Measurements from ENCODE around the gene DNASE1L1. TPM values are rescaled to one million over a fixed set of nuclear protein-coding genes. Genes with fewer than 3 reads are reported as not detected.
A peak's percentile ranks its signal among the peaks of the same experiment; 100 is the strongest.

DNASE1L1 gene
- total and polyA plus RNA-seq, 8 donors = 12.5 to 48.7 (median 17.1) TPM

DNA sequence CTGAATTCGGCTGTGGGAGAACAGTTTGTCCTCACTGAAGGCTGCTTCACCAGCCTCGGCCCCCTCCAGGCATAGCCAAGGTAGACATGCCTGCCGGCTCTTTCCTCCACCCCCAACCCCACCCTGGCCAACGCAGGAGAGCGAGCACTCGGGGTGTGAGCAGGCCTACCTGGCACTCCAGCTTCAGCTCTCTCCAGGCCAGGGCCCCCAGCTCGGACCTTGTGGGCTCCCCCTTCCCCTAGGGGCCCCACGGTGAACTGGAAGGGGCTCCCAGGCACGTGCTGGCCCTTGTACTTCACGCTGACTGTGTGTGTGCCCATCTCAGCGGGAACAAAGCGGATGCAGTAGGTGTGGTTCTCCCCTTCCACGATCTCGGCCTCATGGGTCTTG, 57.0 kb downstream of the DNASE1L1 start:
- H3K4me1 ChIP-seq = peaks cover 0 to 18% (median 5%) of the 10 kb centered on the region in 4 donors
- no peaks in the 10 kb centered on the region for H3K9me3 ChIP-seq
- H3K36me3 ChIP-seq = peaks cover 25 to 90% (median 86%) of the 10 kb centered on the region in 4 donors
- intact Hi-C loops (cut with DNase I; ENCODE audit: low total_unique reads) = no loop called here
- WGBS, 5 donors = 61 to 82% (median 80%) methylated on average over 6 to 14 of the region's 14 CpGs
- H3K4me3 ChIP-seq = no peak overlapping the region
- DNase-seq = no peak
- H3K27ac ChIP-seq = peak overlapping the region in 3 of 5 donors; percentile 1 to 48 (median 34)
- TF ChIP-seq EP300 (IDR thresholded peaks at IDR 0.05) (no peak), POLR2A (IDR thresholded peaks at IDR 0.05) (no peak), POLR2AphosphoS5 (IDR thresholded peaks at IDR 0.05) (no peak)
- TF ChIP-seq, protein P1, sequence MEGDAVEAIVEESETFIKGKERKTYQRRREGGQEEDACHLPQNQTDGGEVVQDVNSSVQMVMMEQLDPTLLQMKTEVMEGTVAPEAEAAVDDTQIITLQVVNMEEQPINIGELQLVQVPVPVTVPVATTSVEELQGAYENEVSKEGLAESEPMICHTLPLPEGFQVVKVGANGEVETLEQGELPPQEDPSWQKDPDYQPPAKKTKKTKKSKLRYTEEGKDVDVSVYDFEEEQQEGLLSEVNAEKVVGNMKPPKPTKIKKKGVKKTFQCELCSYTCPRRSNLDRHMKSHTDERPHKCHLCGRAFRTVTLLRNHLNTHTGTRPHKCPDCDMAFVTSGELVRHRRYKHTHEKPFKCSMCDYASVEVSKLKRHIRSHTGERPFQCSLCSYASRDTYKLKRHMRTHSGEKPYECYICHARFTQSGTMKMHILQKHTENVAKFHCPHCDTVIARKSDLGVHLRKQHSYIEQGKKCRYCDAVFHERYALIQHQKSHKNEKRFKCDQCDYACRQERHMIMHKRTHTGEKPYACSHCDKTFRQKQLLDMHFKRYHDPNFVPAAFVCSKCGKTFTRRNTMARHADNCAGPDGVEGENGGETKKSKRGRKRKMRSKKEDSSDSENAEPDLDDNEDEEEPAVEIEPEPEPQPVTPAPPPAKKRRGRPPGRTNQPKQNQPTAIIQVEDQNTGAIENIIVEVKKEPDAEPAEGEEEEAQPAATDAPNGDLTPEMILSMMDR (IDR thresholded peaks at IDR 0.05) = no peak
- no peaks in the 10 kb centered on the region for H3K27me3 ChIP-seq

Small RNAs within 50 kb of the gene (small RNA-seq; reads per million reads assigned to genes)
- gene MIR6858 = 0 to 0.47 (median 0.22) reads per million in 4 donors
- 0 reads per million in 4 donors for gene SNORA70

Other genes with a start within 250 kb of the DNASE1L1 start
- gene OPN1MW, start 226.7 kb downstream of the DNASE1L1 start, total RNA-seq = not detected
- gene OPN1MW, start 226.7 kb downstream of the DNASE1L1 start, polyA plus RNA-seq = not detected
- not detected for gene OPN1MW2, start 189.5 kb downstream of the DNASE1L1 start, total RNA-seq
- not detected for gene OPN1MW2, start 189.5 kb downstream of the DNASE1L1 start, polyA plus RNA-seq
- gene OPN1MW3, start 151.7 kb downstream of the DNASE1L1 start, total RNA-seq = not detected
- gene OPN1MW3, start 151.7 kb downstream of the DNASE1L1 start, polyA plus RNA-seq = not detected
- not detected for gene TEX28, start 114.1 kb downstream of the DNASE1L1 start, total RNA-seq
- not detected for gene TEX28, start 114.1 kb downstream of the DNASE1L1 start, polyA plus RNA-seq
- not detected for gene TKTL1, start 113.5 kb downstream of the DNASE1L1 start, total RNA-seq
- not detected for gene TKTL1, start 113.5 kb downstream of the DNASE1L1 start, polyA plus RNA-seq
- gene FLNA, start 34.6 kb downstream of the DNASE1L1 start, total RNA-seq = 1,000 to 10,000 TPM in 4 of 5 donors, 100 to 1,000 TPM in 1; 638 to 3,511 (median 2,572) TPM
- gene FLNA, start 34.6 kb downstream of the DNASE1L1 start, polyA plus RNA-seq = 1,000 to 10,000 TPM in 1 of 3 donors, 100 to 1,000 TPM in 1, 10 to 100 TPM in 1; 89.2 to 1,461 (median 171) TPM
- gene EMD, start 30.0 kb downstream of the DNASE1L1 start, total RNA-seq = 100 to 1,000 TPM in 1 of 5 donors, 10 to 100 TPM in 4; 24.2 to 117 (median 38.5) TPM
- gene EMD, start 30.0 kb downstream of the DNASE1L1 start, polyA plus RNA-seq = 100 to 1,000 TPM in 1 of 3 donors, 10 to 100 TPM in 2; 62.9 to 135 (median 97.8) TPM
- gene RPL10, start 10.9 kb downstream of the DNASE1L1 start, total RNA-seq = 1,000 to 10,000 TPM in 4 of 5 donors, 100 to 1,000 TPM in 1; 783 to 3,421 (median 2,020) TPM
- gene RPL10, start 10.9 kb downstream of the DNASE1L1 start, polyA plus RNA-seq = 1,000 to 10,000 TPM; 5,802 to 8,616 (median 6,179) TPM
- gene TAFAZZIN, start 2.3 kb upstream of the DNASE1L1 start, total RNA-seq = 100 to 1,000 TPM in 2 of 5 donors, 10 to 100 TPM in 3; 12.7 to 202 (median 84.6) TPM
- gene TAFAZZIN, start 2.3 kb upstream of the DNASE1L1 start, polyA plus RNA-seq = 10 to 100 TPM; 19.4 to 59.9 (median 21.8) TPM
- gene ATP6AP1, start 19.4 kb upstream of the DNASE1L1 start, total RNA-seq = 10 to 100 TPM; 13.4 to 69.3 (median 26.6) TPM
- 10 to 100 TPM; 16.8 to 49.6 (median 34.9) TPM for gene ATP6AP1, start 19.4 kb upstream of the DNASE1L1 start, polyA plus RNA-seq
- gene GDI1, start 27.9 kb upstream of the DNASE1L1 start, total RNA-seq = 100 to 1,000 TPM in 2 of 5 donors, 10 to 100 TPM in 3; 46.4 to 178 (median 93.3) TPM
- gene GDI1, start 27.9 kb upstream of the DNASE1L1 start, polyA plus RNA-seq = 10 to 100 TPM; 45.7 to 61.8 (median 59.1) TPM
- 10 to 100 TPM; 16.7 to 79.4 (median 55.4) TPM for gene FAM50A, start 34.9 kb upstream of the DNASE1L1 start, total RNA-seq
- gene FAM50A, start 34.9 kb upstream of the DNASE1L1 start, polyA plus RNA-seq = 100 to 1,000 TPM in 2 of 3 donors, 10 to 100 TPM in 1; 82.2 to 162 (median 157) TPM
- 100 to 1,000 TPM in 2 of 5 donors, 10 to 100 TPM in 2, 1 to 10 TPM in 1; 9.9 to 296 (median 35.5) TPM for gene PLXNA3, start 49.0 kb upstream of the DNASE1L1 start, total RNA-seq
- 1 to 10 TPM; 2.3 to 7.6 (median 6.0) TPM for gene PLXNA3, start 49.0 kb upstream of the DNASE1L1 start, polyA plus RNA-seq
- 1 to 10 TPM in 4 of 5 donors, not detected in 1; 2.7 to 8.4 (median 5.0) TPM for gene LAGE3, start 70.0 kb upstream of the DNASE1L1 start, total RNA-seq
- gene LAGE3, start 70.0 kb upstream of the DNASE1L1 start, polyA plus RNA-seq = 10 to 100 TPM; 18.2 to 29.0 (median 22.6) TPM
- 10 to 100 TPM in 4 of 5 donors, 1 to 10 TPM in 1; 8.0 to 50.1 (median 19.8) TPM for gene UBL4A, start 77.4 kb upstream of the DNASE1L1 start, total RNA-seq
- 10 to 100 TPM; 22.5 to 34.4 (median 32.1) TPM for gene UBL4A, start 77.4 kb upstream of the DNASE1L1 start, polyA plus RNA-seq
- 100 to 1,000 TPM in 1 of 5 donors, 10 to 100 TPM in 2, 1 to 10 TPM in 2; 4.9 to 175 (median 13.2) TPM for gene SLC10A3, start 81.4 kb upstream of the DNASE1L1 start, total RNA-seq
- gene SLC10A3, start 81.4 kb upstream of the DNASE1L1 start, polyA plus RNA-seq = 10 to 100 TPM in 2 of 3 donors, 1 to 10 TPM in 1; 9.5 to 16.7 (median 12.5) TPM
- 10 to 100 TPM; 21.9 to 34.4 (median 24.1) TPM for gene FAM3A, start 107.0 kb upstream of the DNASE1L1 start, total RNA-seq
- 10 to 100 TPM; 36.3 to 61.7 (median 49.0) TPM for gene FAM3A, start 107.0 kb upstream of the DNASE1L1 start, polyA plus RNA-seq
- gene G6PD, start 137.6 kb upstream of the DNASE1L1 start, total RNA-seq = 10 to 100 TPM; 10.3 to 41.7 (median 30.3) TPM
- 10 to 100 TPM; 15.6 to 22.7 (median 19.1) TPM for gene G6PD, start 137.6 kb upstream of the DNASE1L1 start, polyA plus RNA-seq
- gene IKBKG, start 138.4 kb upstream of the DNASE1L1 start, total RNA-seq = 10 to 100 TPM in 3 of 5 donors, 1 to 10 TPM in 2; 7.6 to 22.6 (median 14.8) TPM
- gene IKBKG, start 138.4 kb upstream of the DNASE1L1 start, polyA plus RNA-seq = 10 to 100 TPM; 16.8 to 24.3 (median 18.5) TPM
- gene CTAG1A, start 175.9 kb upstream of the DNASE1L1 start, total RNA-seq = not detected
- not detected for gene CTAG1A, start 175.9 kb upstream of the DNASE1L1 start, polyA plus RNA-seq
- not detected for gene CTAG1B, start 210.0 kb upstream of the DNASE1L1 start, total RNA-seq
- not detected for gene CTAG1B, start 210.0 kb upstream of the DNASE1L1 start, polyA plus RNA-seq
- not detected for gene CTAG2, start 244.3 kb upstream of the DNASE1L1 start, total RNA-seq
- gene CTAG2, start 244.3 kb upstream of the DNASE1L1 start, polyA plus RNA-seq = 1 to 10 TPM in 1 of 3 donors, not detected in 2; 2.9 TPM

Data from stomach (tissue), 9 donors.